HepG2 (cell line): ENCODE data around the gene DNM1. TPM values are rescaled to one million over a fixed set of nuclear protein-coding genes. Genes with fewer than 3 reads are reported as not detected.
A peak's percentile ranks its signal among the peaks of the same experiment; 100 is the strongest.

ENCODE experiments used
- HMG20A ChIP-seq: IDR thresholded peaks from 2 replicates; pipeline ENCODE4 v1.6.1; 2016; ENCODE audit warnings: borderline replicate concordance
- KAT2B ChIP-seq: fragments of 150-350 bp; IDR thresholded peaks from 2 replicates; pipeline ENCODE4 v1.6.1; 2014; ENCODE audit warnings: low read depth, low read length, borderline replicate concordance
- MAF1 ChIP-seq: sonication (generic); formaldehyde crosslinking; IDR thresholded peaks from 2 replicates; pipeline ENCODE4 v1.5.0; 2020; ENCODE audit warnings: missing genetic modification reagents, borderline replicate concordance
- MBD4 ChIP-seq: IDR thresholded peaks from 2 replicates; pipeline ENCODE4 v1.6.1; 2012; ENCODE audit warnings: low read length, inconsistent platforms, borderline replicate concordance
- NR2C2 ChIP-seq: sonication (generic); formaldehyde crosslinking; IDR thresholded peaks from 2 replicates; pipeline ENCODE4 v1.4.0; 2020; ENCODE audit warnings: missing genetic modification reagents, mild to moderate bottlenecking, moderate library complexity, borderline replicate concordance
- PAX8 ChIP-seq: sonication (generic); formaldehyde crosslinking; IDR thresholded peaks from 2 replicates; pipeline ENCODE4 v1.8.0; 2022; ENCODE audit warnings: mild to moderate bottlenecking, missing genetic modification reagents, borderline replicate concordance
- SNAPC2 ChIP-seq: sonication (generic); formaldehyde crosslinking; IDR thresholded peaks from 2 replicates; pipeline ENCODE4 v1.8.1; 2022; ENCODE audit warnings: mild to moderate bottlenecking, missing genetic modification reagents
- ZFX ChIP-seq: sonication (generic); formaldehyde crosslinking; IDR thresholded peaks from 2 replicates; pipeline ENCODE4 v1.4.0; 2020; ENCODE audit warnings: mild to moderate bottlenecking, low read depth, missing genetic modification reagents, moderate library complexity
- ZNF496 ChIP-seq: sonication (generic); formaldehyde crosslinking; IDR thresholded peaks from 2 replicates; pipeline ENCODE4 v1.8.1; 2023; ENCODE audit warnings: mild to moderate bottlenecking, moderate library complexity, missing genetic modification reagents; ENCODE audit not compliant: insufficient replicate concordance
- ZNF598 ChIP-seq: sonication (generic); formaldehyde crosslinking; IDR thresholded peaks from 2 replicates; pipeline ENCODE4 v1.5.1; 2020; ENCODE audit warnings: mild to moderate bottlenecking, missing genetic modification reagents, borderline replicate concordance
- polyA plus RNA-seq, 8 experiments: library from polyadenylated mRNA; depleted of rRNA in 3 of 8; stranded (reverse) in 7 of 8; unstranded in 1 of 8; fragments of >200 nt; fragmentation: Illumina TruSeq in 4 of 8; extraction: Trizol in 4 of 8; gene quantifications; 2 replicates each; pipeline versions ENCODE4 v1.2.1 to v1.2.3, GENCODE V29; 2011 to 2016; ENCODE audit warnings: low read depth in 4 of 8, missing spikeins in 1 of 8, mixed read lengths in 1 of 8; ENCODE audit not compliant: insufficient read depth in 1 of 8
- total RNA-seq, 5 experiments: library from RNA; depleted of rRNA; stranded (reverse); fragments of >200 nt; fragmentation: Illumina TruSeq; extraction: Trizol; gene quantifications; 2 replicates each; pipeline ENCODE4 v1.2.3, GENCODE V29; 2016; ENCODE audit warnings: low read depth in 1 of 5
- TF ChIP-seq, protein P1 (sequence below): sonication (generic); formaldehyde crosslinking; IDR thresholded peaks from 2 replicates; pipeline ENCODE4 v1.5.1; 2020; ENCODE audit warnings: missing genetic modification reagents, mild to moderate bottlenecking, borderline replicate concordance
- TF ChIP-seq, protein P2 (sequence below): sonication (generic); formaldehyde crosslinking; IDR thresholded peaks from 2 replicates; pipeline ENCODE4 v1.4.0; 2020; ENCODE audit warnings: mild to moderate bottlenecking, missing genetic modification reagents
- TF ChIP-seq, protein P3 (sequence below): IDR thresholded peaks from 2 replicates; pipeline ENCODE4 v1.6.1; 2012; ENCODE audit warnings: low read depth, low read length, improper control_type of control experiment
- TF ChIP-seq, protein P4 (sequence below): sonication (generic); formaldehyde crosslinking; IDR thresholded peaks from 2 replicates; pipeline ENCODE4 v1.4.0; 2020; ENCODE audit warnings: mild to moderate bottlenecking, missing genetic modification reagents
- TF ChIP-seq, protein P5 (sequence below): sonication (generic); formaldehyde crosslinking; IDR thresholded peaks from 2 replicates; pipeline ENCODE4 v1.5.1; 2020; ENCODE audit warnings: mild to moderate bottlenecking, missing genetic modification reagents, borderline replicate concordance

DNM1 gene
- total and polyA plus RNA-seq, 2 of the 13 experiments (the other 11 are each of a cell fraction or from before 2014, with no cell fraction given) = 0.13 to 0.58 TPM

DNA sequence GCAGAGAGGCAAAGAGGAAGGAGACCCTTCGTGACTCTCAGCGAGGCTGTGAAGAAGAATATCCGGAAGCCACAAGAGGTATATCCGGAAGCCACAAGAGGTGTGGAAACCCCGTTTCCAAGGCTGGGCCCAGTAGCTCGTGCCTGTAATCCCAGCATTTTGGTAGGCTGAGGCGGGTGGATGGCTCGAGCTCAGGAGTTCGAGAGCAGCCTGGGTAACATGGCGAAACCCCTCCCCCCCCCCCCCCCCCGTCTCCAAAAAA, 43.7 kb upstream of the DNM1 start (continued):
- TF ChIP-seq ZFX (CRISPR knock-in tag) (no peak; the same call in 1 of the 2 replicates), SNAPC2 (CRISPR knock-in tag) (0 out of 2 replicates have a peak, but pooled peaks have one; percentile 8), ZNF496 (no peak), PAX8 (CRISPR knock-in tag) (no peak), ZNF598 (CRISPR knock-in tag) (peak; percentile 43; the same call in 1 of the 2 replicates), MBD4 (no peak), MAF1 (CRISPR knock-in tag) (no peak), NR2C2 (no peak), HMG20A (CRISPR knock-in tag) (no peak), KAT2B (no peak)
- TF ChIP-seq, protein P1, sequence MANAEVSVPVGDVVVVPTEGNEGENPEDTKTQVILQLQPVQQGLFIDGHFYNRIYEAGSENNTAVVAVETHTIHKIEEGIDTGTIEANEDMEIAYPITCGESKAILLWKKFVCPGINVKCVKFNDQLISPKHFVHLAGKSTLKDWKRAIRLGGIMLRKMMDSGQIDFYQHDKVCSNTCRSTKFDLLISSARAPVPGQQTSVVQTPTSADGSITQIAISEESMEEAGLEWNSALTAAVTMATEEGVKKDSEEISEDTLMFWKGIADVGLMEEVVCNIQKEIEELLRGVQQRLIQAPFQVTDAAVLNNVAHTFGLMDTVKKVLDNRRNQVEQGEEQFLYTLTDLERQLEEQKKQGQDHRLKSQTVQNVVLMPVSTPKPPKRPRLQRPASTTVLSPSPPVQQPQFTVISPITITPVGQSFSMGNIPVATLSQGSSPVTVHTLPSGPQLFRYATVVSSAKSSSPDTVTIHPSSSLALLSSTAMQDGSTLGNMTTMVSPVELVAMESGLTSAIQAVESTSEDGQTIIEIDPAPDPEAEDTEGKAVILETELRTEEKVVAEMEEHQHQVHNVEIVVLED (CRISPR knock-in tag) = no peak
- TF ChIP-seq, protein P2, sequence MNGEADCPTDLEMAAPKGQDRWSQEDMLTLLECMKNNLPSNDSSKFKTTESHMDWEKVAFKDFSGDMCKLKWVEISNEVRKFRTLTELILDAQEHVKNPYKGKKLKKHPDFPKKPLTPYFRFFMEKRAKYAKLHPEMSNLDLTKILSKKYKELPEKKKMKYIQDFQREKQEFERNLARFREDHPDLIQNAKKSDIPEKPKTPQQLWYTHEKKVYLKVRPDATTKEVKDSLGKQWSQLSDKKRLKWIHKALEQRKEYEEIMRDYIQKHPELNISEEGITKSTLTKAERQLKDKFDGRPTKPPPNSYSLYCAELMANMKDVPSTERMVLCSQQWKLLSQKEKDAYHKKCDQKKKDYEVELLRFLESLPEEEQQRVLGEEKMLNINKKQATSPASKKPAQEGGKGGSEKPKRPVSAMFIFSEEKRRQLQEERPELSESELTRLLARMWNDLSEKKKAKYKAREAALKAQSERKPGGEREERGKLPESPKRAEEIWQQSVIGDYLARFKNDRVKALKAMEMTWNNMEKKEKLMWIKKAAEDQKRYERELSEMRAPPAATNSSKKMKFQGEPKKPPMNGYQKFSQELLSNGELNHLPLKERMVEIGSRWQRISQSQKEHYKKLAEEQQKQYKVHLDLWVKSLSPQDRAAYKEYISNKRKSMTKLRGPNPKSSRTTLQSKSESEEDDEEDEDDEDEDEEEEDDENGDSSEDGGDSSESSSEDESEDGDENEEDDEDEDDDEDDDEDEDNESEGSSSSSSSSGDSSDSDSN (CRISPR knock-in tag) = no peak
- TF ChIP-seq, protein P3, sequence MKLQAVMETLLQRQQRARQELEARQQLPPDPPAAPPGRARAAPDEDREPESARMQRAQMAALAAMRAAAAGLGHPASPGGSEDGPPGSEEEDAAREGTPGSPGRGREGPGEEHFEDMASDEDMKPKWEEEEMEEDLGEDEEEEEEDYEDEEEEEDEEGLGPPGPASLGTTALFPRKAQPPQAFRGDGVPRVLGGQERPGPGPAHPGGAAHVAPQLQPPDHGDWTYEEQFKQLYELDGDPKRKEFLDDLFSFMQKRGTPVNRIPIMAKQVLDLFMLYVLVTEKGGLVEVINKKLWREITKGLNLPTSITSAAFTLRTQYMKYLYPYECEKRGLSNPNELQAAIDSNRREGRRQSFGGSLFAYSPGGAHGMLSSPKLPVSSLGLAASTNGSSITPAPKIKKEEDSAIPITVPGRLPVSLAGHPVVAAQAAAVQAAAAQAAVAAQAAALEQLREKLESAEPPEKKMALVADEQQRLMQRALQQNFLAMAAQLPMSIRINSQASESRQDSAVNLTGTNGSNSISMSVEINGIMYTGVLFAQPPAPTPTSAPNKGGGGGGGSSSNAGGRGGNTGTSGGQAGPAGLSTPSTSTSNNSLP = no peak
- TF ChIP-seq, protein P4, sequence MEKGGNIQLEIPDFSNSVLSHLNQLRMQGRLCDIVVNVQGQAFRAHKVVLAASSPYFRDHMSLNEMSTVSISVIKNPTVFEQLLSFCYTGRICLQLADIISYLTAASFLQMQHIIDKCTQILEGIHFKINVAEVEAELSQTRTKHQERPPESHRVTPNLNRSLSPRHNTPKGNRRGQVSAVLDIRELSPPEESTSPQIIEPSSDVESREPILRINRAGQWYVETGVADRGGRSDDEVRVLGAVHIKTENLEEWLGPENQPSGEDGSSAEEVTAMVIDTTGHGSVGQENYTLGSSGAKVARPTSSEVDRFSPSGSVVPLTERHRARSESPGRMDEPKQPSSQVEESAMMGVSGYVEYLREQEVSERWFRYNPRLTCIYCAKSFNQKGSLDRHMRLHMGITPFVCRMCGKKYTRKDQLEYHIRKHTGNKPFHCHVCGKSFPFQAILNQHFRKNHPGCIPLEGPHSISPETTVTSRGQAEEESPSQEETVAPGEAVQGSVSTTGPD (CRISPR knock-in tag) = no peak
- TF ChIP-seq, protein P5, sequence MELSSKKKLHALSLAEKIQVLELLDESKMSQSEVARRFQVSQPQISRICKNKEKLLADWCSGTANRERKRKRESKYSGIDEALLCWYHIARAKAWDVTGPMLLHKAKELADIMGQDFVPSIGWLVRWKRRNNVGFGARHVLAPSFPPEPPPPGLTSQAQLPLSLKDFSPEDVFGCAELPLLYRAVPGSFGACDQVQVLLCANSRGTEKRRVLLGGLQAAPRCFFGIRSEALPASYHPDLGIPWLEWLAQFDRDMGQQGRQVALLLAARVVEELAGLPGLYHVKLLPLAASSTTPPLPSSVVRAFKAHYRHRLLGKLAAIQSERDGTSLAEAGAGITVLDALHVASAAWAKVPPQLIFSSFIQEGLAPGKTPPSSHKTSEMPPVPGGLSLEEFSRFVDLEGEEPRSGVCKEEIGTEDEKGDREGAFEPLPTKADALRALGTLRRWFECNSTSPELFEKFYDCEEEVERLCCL (CRISPR knock-in tag) = no peak
